ENCODE results near the gene HOXD12.

Gene HOXD12

GRCh38 chr2:176122683-176123410 is 23.3 kb downstream of the HOXD12 start, which contains the start of gene HOXD9:
Gene HOXD9 (plus strand): TSS chr2:176122719. CDS start chr2:176122769, 50 bp downstream.
- peak in 1 of 2 experiments; percentile 40 for DNase-seq

GRCh38 chr2:176123411-176124109 is 24.0 kb downstream of the HOXD12 start:
- DNase-seq, result no peak

GRCh38 chr2:176124110-176124946 is 24.7 kb downstream of the HOXD12 start:
- DNase-seq, result no peak

- DNase-seq, result no peak
Measured at GRCh38 chr2:176124947-176125771, 25.6 kb downstream of the HOXD12 start.

GRCh38 chr2:176125772-176126054 is 26.1 kb downstream of the HOXD12 start:
- peak in 1 of 2 experiments; percentile 54 for DNase-seq

GRCh38 chr2:176126929-176127773 is 27.6 kb downstream of the HOXD12 start:
- peak; percentile 47 to 84 for DNase-seq

GRCh38 chr2:176127774-176128072 is 28.1 kb downstream of the HOXD12 start:
- DNase-seq, result no peak

GRCh38 chr2:176128172-176128981 is 28.8 kb downstream of the HOXD12 start:
- peak in 1 of 2 experiments; percentile 37 for DNase-seq

GRCh38 chr2:176128982-176129796 is 29.6 kb downstream of the HOXD12 start, which contains the start of gene HOXD8:
Gene HOXD8 (plus strand): TSS chr2:176129705. CDS start chr2:176130367, 662 bp downstream.
- DNase-seq, result peak; percentile 65 to 81

- DNase-seq, result no peak
Measured at GRCh38 chr2:176129813-176130146, 30.2 kb downstream of the HOXD12 start.

- DNase-seq, result peak; percentile 21 to 54
Measured at GRCh38 chr2:176130147-176130956, 30.8 kb downstream of the HOXD12 start.

- DNase-seq, result no peak
Measured at GRCh38 chr2:176130957-176131847, 31.6 kb downstream of the HOXD12 start.

- no peak for DNase-seq
Measured at GRCh38 chr2:176131848-176132158, 32.2 kb downstream of the HOXD12 start.

GRCh38 chr2:176132205-176133171 is 32.9 kb downstream of the HOXD12 start:
- DNase-seq, result peak; percentile 34 to 66

- no peak for DNase-seq
Measured at GRCh38 chr2:176133389-176133788, 33.8 kb downstream of the HOXD12 start.

GRCh38 chr2:176134035-176134434 is 34.4 kb downstream of the HOXD12 start:
- DNase-seq, result peak in 1 of 2 experiments; percentile 18

GRCh38 chr2:176135035-176135440 is 35.4 kb downstream of the HOXD12 start:
- DNase-seq, result peak in 1 of 2 experiments; percentile 77
